HG02943 (cell line): ENCODE measurements around the gene SMTNL1.

Source experiments
- ATAC-seq: cut with Tn5 transposase; IDR thresholded peaks from one replicate; pipeline ENCODE4 v1.9.1; 2021; ENCODE audit warnings: mild to moderate bottlenecking, low read depth, moderate library complexity; ENCODE audit not compliant: unreplicated experiment

The SMTNL1 gene

GRCh38 chr11:57542582-57542981 lies 5.2 kb downstream of the SMTNL1 start:
- ATAC-seq = no peak

- no peak for ATAC-seq
Measured at GRCh38 chr11:57543593-57543992, 6.2 kb downstream of the SMTNL1 start.

GRCh38 chr11:57544566-57544965 lies 7.2 kb downstream of the SMTNL1 start:
- ATAC-seq = no peak

GRCh38 chr11:57545883-57546282 lies 8.5 kb downstream of the SMTNL1 start:
- no peak for ATAC-seq

GRCh38 chr11:57546451-57546850 lies 9.1 kb downstream of the SMTNL1 start:
- no peak for ATAC-seq

GRCh38 chr11:57546869-57547475 lies 9.6 kb downstream of the SMTNL1 start:
- no peak for ATAC-seq

GRCh38 chr11:57547854-57548377 lies 10.5 kb downstream of the SMTNL1 start:
- peak; percentile 85 for ATAC-seq

GRCh38 chr11:57549983-57550382 lies 12.6 kb downstream of the SMTNL1 start:
- ATAC-seq = no peak

- no peak for ATAC-seq
Measured at GRCh38 chr11:57551941-57552340, 14.5 kb downstream of the SMTNL1 start.

- no peak for ATAC-seq
Measured at GRCh38 chr11:57552479-57552878, 15.1 kb downstream of the SMTNL1 start.

GRCh38 chr11:57555393-57555792 lies 18.0 kb downstream of the SMTNL1 start:
- ATAC-seq = no peak

GRCh38 chr11:57556041-57556440 lies 18.6 kb downstream of the SMTNL1 start:
- no peak for ATAC-seq

- ATAC-seq = no peak
Measured at GRCh38 chr11:57560146-57560545, 22.8 kb downstream of the SMTNL1 start.

- no peak for ATAC-seq
Measured at GRCh38 chr11:57562596-57562995, 25.2 kb downstream of the SMTNL1 start.

- ATAC-seq = peak; percentile 58
Measured at GRCh38 chr11:57566005-57566904, 28.9 kb downstream of the SMTNL1 start.

GRCh38 chr11:57566905-57567514 lies 29.6 kb downstream of the SMTNL1 start:
- peak; percentile 7 for ATAC-seq

- peak; percentile 51 for ATAC-seq
Measured at GRCh38 chr11:57567515-57568329, 30.3 kb downstream of the SMTNL1 start, which contains the start of gene UBE2L6. TSS of gene UBE2L6 (minus strand) at chr11:57567672. CDS start at chr11:57567611, 61 bp downstream.

GRCh38 chr11:57568330-57568766 lies 31.0 kb downstream of the SMTNL1 start:
- peak; percentile 3 for ATAC-seq

GRCh38 chr11:57571606-57572005 lies 34.2 kb downstream of the SMTNL1 start:
- no peak for ATAC-seq

GRCh38 chr11:57574061-57574460 lies 36.7 kb downstream of the SMTNL1 start:
- no peak for ATAC-seq
